ENCODE measurements around the gene HIRA. TPM values are rescaled to one million over a fixed set of nuclear protein-coding genes. Genes with fewer than 3 reads are reported as not detected.

The HIRA gene
- total and polyA plus RNA-seq, 9 of the 15 experiments (the other 6 are each of a cell fraction or from before 2014, with no cell fraction given) = 0.96 to 132 (median 58.4) TPM

- Histone ChIP-seq H3K4me1 (replicated peaks in 1 of 2; ENCODE audit: control insufficient read depth in 2 of 2, insufficient read depth in 2 of 2, low read length in 2 of 2) (no peaks in the 10 kb centered on the region), H2AFZ (ENCODE audit: low read depth, low read length) (no peak overlapping the region), H3K9ac (ENCODE audit: insufficient read depth in 1 of 2, low read depth in 2 of 2, low read length in 2 of 2) (no peak overlapping the region), H3K36me3 (ENCODE audit: control insufficient read depth, insufficient read depth, low read length) (peaks cover 96% of the 10 kb centered on the region), H3K9me1 (ENCODE audit: control insufficient read depth, insufficient read depth, low read length) (no peaks in the 10 kb centered on the region), H3K4me2 (ENCODE audit: insufficient read depth, low read length) (no peak overlapping the region), H3K27me3 (ENCODE audit: control insufficient read depth in 2 of 2, insufficient read depth in 2 of 2, low read length in 2 of 2) (no peaks in the 10 kb centered on the region), H4K20me1 (replicated peaks; ENCODE audit: control insufficient read depth, insufficient read depth, low read length) (0 out of 2 replicates have a peak, but pooled peaks cover 3% of the 10 kb centered on the region), H3K79me2 (ENCODE audit: control insufficient read depth, insufficient read depth, low read length) (no peaks in the 10 kb centered on the region), H3K27ac (ENCODE audit: extremely low read depth, low read depth, low read length) (no peak overlapping the region), H3K9me3 (replicated peaks; ENCODE audit: control insufficient read depth, insufficient read depth, low read depth, low read length) (no peaks in the 10 kb centered on the region), H3K4me3 (no peak overlapping the region)
- intact Hi-C loops (cut with micrococcal nuclease) (no loop called here), in situ Hi-C loops (cut with MboI) (no loop called here)
- ATAC-seq (no peak), DNase-seq (ENCODE audit: extremely low read depth in 1 of 4, low spot score in 3 of 4) (no peak), FAIRE-seq (no peak)
- no TSS peak for BruUV-seq (replicated peaks)
- WGBS (ENCODE audit: insufficient coverage, low coverage, missing lambda C conversion rate) = 93% methylated on average over 2 of the region's 2 CpGs
- POLR2A ChIA-PET = interaction anchor here (0.8 to 7.8 kb wide), 7 partner anchors 9 to 28 kb away, joined by 3 to 131 read pairs (median 8); partner anchors contain the start of genes C22orf39 and HIRA
- CTCF ChIA-PET (ENCODE audit: low intra/inter-chr PET ratio) = no interaction called here
- TF ChIP-seq KAT2B (IDR thresholded peaks at IDR 0.05; ENCODE audit: low read depth, low read length) (no peak), ZNF77 (CRISPR knock-in tag; IDR thresholded peaks at IDR 0.05) (0 out of 2 replicates have a peak, but pooled peaks have one; percentile 54), MECOM (CRISPR knock-in tag; IDR thresholded peaks at IDR 0.05) (no peak), ZBTB34 (CRISPR knock-in tag; IDR thresholded peaks at IDR 0.05) (no peak), AFF4 (CRISPR knock-in tag; IDR thresholded peaks at IDR 0.05) (no peak), SMAD2 (IDR thresholded peaks at IDR 0.05; ENCODE audit: low read depth, low read length) (no peak), ZFP91 (CRISPR knock-in tag; IDR thresholded peaks at IDR 0.05) (0 out of 2 replicates have a peak, but pooled peaks have one; percentile 9), PRMT5 (CRISPR knock-in tag; IDR thresholded peaks at IDR 0.05) (0 out of 2 replicates have a peak, but pooled peaks have one; percentile 29), ZNF584 (CRISPR knock-in tag; IDR thresholded peaks at IDR 0.05; ENCODE audit: low read depth) (no peak), ZNF589 (CRISPR knock-in tag; IDR thresholded peaks at IDR 0.05; ENCODE audit: low read depth) (no peak), PHF21A (IDR thresholded peaks at IDR 0.05; ENCODE audit: borderline replicate concordance, low read depth) (no peak), ZNF263 (CRISPR knock-in tag; IDR thresholded peaks at IDR 0.05; ENCODE audit: borderline replicate concordance) (no peak), CTBP1 (IDR thresholded peaks at IDR 0.05; ENCODE audit: borderline replicate concordance) (no peak), PHB (CRISPR knock-in tag; IDR thresholded peaks at IDR 0.05) (peak; percentile 3; the same call in 1 of the 2 replicates), ETV1 (tag; conservative IDR thresholded peaks at IDR 0.05; ENCODE audit: low read depth) (no peak), HDAC6 (IDR thresholded peaks at IDR 0.05; ENCODE audit: low read depth, low read length) (0 out of 2 replicates have a peak, but pooled peaks have one; percentile 2)
Measured at GRCh38 chr22:19455033-19455432, 23.5 kb upstream of the HIRA start.
